DND-41 (cell line): Measurements from ENCODE around the gene ENPP1.

Experiments used
- ATAC-seq: fragments of 200-7000 bp; cut with Tn5 transposase; 3 replicates; pipeline ENCODE4 v1.9.1; 2021; ENCODE audit warnings: low read depth; ENCODE audit not compliant: insufficient read depth
- DNase-seq: peaks from one replicate; pipeline ENCODE4 v3.0.0-alpha.2; 2020
- H2AFZ ChIP-seq: 2 replicates; pipeline ENCODE4 v1.6.0; 2012; ENCODE audit warnings: low read depth, low read length
- H3K27ac ChIP-seq: 2 replicates; pipeline ENCODE4 v1.5.1; 2012; ENCODE audit warnings: low read length, inconsistent platforms
- H3K27me3 ChIP-seq: fragments of 200-600 bp; sonication (generic); 2 replicates; pipeline ENCODE4 v1.6.0; 2012; ENCODE audit warnings: low read length, mild to moderate bottlenecking, inconsistent platforms; ENCODE audit not compliant: insufficient read depth, poor library complexity
- H3K36me3 ChIP-seq: 2 replicates; pipeline ENCODE4 v1.5.1; 2012; ENCODE audit warnings: low read length, inconsistent platforms; ENCODE audit not compliant: insufficient read depth
- H3K4me1 ChIP-seq: 2 replicates; pipeline ENCODE4 v1.5.1; 2012; ENCODE audit warnings: mild to moderate bottlenecking, low read length; ENCODE audit not compliant: insufficient read depth
- H3K4me2 ChIP-seq: 2 replicates; pipeline ENCODE4 v1.6.0; 2012; ENCODE audit warnings: mild to moderate bottlenecking, moderate library complexity, low read length, inconsistent platforms; ENCODE audit not compliant: insufficient read depth
- H3K4me3 ChIP-seq, 2 experiments: fragments of 200-600 bp in 1 of 2; shearing (Covaris generic) in 1 of 2; 2 replicates each; pipeline ENCODE4 v1.5.1; 2012 to 2016; ENCODE audit warnings: inconsistent platforms in 2 of 2, low read length in 2 of 2, mild to moderate bottlenecking in 2 of 2, low read depth in 1 of 2, moderate library complexity in 1 of 2
- H3K79me2 ChIP-seq: 2 replicates; pipeline ENCODE4 v1.6.0; 2012; ENCODE audit warnings: low read length, inconsistent platforms; ENCODE audit not compliant: insufficient read depth
- H3K9ac ChIP-seq: 2 replicates; pipeline ENCODE4 v1.6.0; 2012; ENCODE audit warnings: low read depth, mild to moderate bottlenecking, inconsistent platforms, low read length, moderate library complexity
- H3K9me3 ChIP-seq: 2 replicates; pipeline ENCODE4 v1.5.1; 2012; ENCODE audit warnings: low read length, moderate library complexity, mild to moderate bottlenecking, inconsistent platforms; ENCODE audit not compliant: insufficient read depth, severe bottlenecking
- H4K20me1 ChIP-seq: 2 replicates; pipeline ENCODE4 v1.6.0; 2012; ENCODE audit warnings: low read length; ENCODE audit not compliant: insufficient read depth
- EZH2 ChIP-seq: IDR thresholded peaks from 3 replicates; pipeline ENCODE4 v1.6.1; 2012; ENCODE audit warnings: borderline replicate concordance, low read depth, mild to moderate bottlenecking, moderate library complexity, low read length, inconsistent platforms; ENCODE audit not compliant: severe bottlenecking
- TF ChIP-seq, protein P1 (sequence below): IDR thresholded peaks from 2 replicates; pipeline ENCODE4 v1.5.1; 2012; ENCODE audit warnings: borderline replicate concordance, low read length, moderate library complexity, mild to moderate bottlenecking; ENCODE audit not compliant: poor library complexity, severe bottlenecking; ENCODE audit errors: extremely low read depth

The ENPP1 gene

DNA sequence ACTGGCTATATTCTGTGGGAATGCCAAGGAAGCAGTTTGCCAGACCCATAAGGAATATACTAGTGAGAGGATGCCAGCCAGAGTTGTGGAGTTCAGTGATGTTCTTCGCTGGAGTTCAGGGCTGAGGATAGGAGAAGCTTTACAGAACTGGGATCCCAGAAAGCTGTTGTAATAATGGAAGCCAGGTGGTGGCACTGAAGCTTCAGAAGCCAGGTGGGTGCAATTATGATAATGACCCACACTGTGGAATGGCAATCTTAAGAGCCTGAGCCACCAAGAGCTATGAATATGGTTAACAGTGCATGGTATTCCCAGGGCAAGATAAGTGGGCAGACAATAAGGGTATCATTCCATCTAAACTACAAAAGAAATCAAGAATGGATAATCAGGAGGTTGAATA lies 25.1 kb upstream of the ENPP1 start:
- no peaks in the 10 kb centered on the region for H3K79me2 ChIP-seq
- TF ChIP-seq, protein P1, sequence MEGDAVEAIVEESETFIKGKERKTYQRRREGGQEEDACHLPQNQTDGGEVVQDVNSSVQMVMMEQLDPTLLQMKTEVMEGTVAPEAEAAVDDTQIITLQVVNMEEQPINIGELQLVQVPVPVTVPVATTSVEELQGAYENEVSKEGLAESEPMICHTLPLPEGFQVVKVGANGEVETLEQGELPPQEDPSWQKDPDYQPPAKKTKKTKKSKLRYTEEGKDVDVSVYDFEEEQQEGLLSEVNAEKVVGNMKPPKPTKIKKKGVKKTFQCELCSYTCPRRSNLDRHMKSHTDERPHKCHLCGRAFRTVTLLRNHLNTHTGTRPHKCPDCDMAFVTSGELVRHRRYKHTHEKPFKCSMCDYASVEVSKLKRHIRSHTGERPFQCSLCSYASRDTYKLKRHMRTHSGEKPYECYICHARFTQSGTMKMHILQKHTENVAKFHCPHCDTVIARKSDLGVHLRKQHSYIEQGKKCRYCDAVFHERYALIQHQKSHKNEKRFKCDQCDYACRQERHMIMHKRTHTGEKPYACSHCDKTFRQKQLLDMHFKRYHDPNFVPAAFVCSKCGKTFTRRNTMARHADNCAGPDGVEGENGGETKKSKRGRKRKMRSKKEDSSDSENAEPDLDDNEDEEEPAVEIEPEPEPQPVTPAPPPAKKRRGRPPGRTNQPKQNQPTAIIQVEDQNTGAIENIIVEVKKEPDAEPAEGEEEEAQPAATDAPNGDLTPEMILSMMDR: no peak
- TF ChIP-seq EZH2: no peak
- H3K4me2 ChIP-seq: no peak overlapping the region
- H3K4me3 ChIP-seq: no peak overlapping the region
- peaks cover 4% of the 10 kb centered on the region for H3K27me3 ChIP-seq
- ATAC-seq: no peak
- H3K4me1 ChIP-seq: no peaks in the 10 kb centered on the region
- no peak overlapping the region for H2AFZ ChIP-seq
- no peak overlapping the region for H3K9ac ChIP-seq
- no peak for DNase-seq
- no peaks in the 10 kb centered on the region; the same call in 1 of the 2 replicates for H4K20me1 ChIP-seq
- no peak overlapping the region for H3K27ac ChIP-seq
- no peaks in the 10 kb centered on the region for H3K36me3 ChIP-seq
- no peaks in the 10 kb centered on the region for H3K9me3 ChIP-seq

DNA sequence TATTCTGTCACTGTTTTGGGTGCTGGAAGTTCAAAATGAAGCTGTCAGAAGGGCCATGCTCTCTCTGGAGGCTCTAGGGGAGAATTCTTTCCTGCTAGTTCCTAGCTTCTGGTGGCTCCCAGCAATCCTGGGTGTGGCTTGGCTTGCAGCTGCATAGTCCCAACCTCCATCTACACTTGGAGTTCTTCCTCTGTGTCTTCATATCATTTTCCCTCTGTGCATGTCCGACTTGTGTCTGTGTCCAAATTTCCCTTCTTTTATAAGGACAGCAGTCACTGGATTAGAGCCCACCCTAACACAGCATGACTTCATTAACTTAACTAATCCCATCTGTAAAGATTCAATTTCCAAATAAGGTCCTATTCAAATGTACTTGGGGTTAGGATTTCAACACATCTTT lies 23.3 kb upstream of the ENPP1 start:
- ATAC-seq (no peak), DNase-seq (no peak)
- Histone ChIP-seq H3K9ac (no peak overlapping the region), H3K36me3 (no peaks in the 10 kb centered on the region), H3K4me2 (no peak overlapping the region), H3K4me1 (no peaks in the 10 kb centered on the region), H3K4me3 (no peak overlapping the region), H3K79me2 (no peaks in the 10 kb centered on the region), H3K27me3 (peaks cover 4% of the 10 kb centered on the region), H3K9me3 (no peaks in the 10 kb centered on the region), H4K20me1 (no peaks in the 10 kb centered on the region; the same call in 1 of the 2 replicates), H3K27ac (no peak overlapping the region), H2AFZ (no peak overlapping the region)
- TF ChIP-seq, protein P1: no peak
- no peak for TF ChIP-seq EZH2

DNA sequence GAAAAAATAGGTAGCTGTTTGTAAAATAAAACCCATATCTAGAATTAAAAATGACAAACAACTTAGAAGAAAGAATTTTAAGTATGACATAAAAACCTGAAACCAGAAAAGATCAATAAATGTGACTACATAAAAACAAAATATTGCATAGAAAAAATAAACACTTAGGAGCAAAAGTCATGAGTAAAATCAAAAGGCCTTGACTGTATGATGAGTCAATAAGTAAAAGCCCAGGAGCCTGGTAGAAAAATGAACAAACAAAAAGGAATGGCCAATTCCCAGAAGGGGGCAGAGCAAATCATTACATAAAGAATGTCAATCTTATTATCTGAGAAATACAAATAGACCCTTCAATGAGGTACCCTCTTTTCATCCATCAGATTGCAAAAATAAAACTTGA lies 20.7 kb upstream of the ENPP1 start:
- H3K4me1 ChIP-seq: no peaks in the 10 kb centered on the region
- ATAC-seq: no peak
- H3K9ac ChIP-seq: no peak overlapping the region
- H2AFZ ChIP-seq: no peak overlapping the region
- no peaks in the 10 kb centered on the region for H4K20me1 ChIP-seq
- no peak overlapping the region for H3K27ac ChIP-seq
- no peak overlapping the region for H3K4me2 ChIP-seq
- DNase-seq: no peak
- H3K27me3 ChIP-seq: peaks cover 4% of the 10 kb centered on the region
- H3K4me3 ChIP-seq: no peak overlapping the region
- TF ChIP-seq, protein P1: no peak
- no peak for TF ChIP-seq EZH2
- no peaks in the 10 kb centered on the region for H3K36me3 ChIP-seq
- no peaks in the 10 kb centered on the region for H3K79me2 ChIP-seq
- no peaks in the 10 kb centered on the region for H3K9me3 ChIP-seq

DNA sequence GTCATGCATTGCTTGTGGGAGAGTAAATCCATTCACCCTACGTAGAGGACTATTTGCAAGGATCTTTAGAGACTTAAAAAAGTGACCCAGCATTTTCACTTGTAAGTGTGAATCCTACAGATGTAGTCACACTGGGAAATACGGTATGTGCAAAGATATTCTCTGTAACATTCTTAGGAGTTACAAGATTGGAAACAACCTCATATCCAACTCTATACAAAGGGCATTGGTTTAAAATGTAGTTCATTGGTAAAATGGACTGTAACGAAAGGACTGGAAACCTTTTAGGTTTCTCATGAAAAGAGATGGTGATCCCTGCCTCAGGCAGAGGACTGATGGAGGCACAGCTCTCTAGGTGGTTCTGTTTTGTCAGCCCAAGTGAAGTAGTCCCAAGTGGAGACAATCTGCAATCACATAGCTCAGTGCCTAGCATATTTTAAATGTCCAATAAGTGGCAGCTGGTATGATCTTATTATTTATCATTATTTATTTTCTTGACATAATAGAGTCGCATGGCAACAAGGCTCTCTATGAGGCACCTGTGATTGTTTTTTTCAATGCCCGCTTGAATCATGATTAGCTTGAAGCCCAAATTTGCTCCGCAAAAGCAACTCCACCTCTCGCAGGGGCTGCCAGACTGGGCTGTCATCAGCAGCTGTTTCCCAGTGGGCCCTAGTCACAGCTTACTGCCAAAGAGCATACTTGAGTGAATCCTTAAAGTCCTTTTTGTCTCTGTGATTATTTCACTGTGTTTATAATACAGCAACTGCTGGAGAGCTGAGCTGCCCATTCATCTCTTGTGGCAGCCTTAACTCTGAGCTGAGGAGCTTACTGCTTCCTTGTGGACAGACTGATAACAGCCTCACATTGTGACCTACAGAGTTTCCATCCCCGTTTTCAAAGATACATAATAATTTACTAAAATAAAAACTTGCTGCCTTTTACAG lies 19.8 kb upstream of the ENPP1 start:
- Histone ChIP-seq H3K79me2 (no peaks in the 10 kb centered on the region), H3K27ac (no peak overlapping the region), H3K4me2 (no peak overlapping the region), H3K9me3 (no peaks in the 10 kb centered on the region), H3K4me1 (no peaks in the 10 kb centered on the region), H2AFZ (no peak overlapping the region), H4K20me1 (no peaks in the 10 kb centered on the region), H3K4me3 (no peak overlapping the region), H3K36me3 (no peaks in the 10 kb centered on the region), H3K27me3 (peaks cover 4% of the 10 kb centered on the region), H3K9ac (no peak overlapping the region)
- TF ChIP-seq, protein P1: no peak
- TF ChIP-seq EZH2: no peak
- DNase-seq (no peak), ATAC-seq (no peak)
